Trophoblast cell (in vitro differentiated cells and primary cell): ENCODE data around the gene ZBTB44.
"Not testable (repeated sequence)": the region's sequence is repeated elsewhere in the genome, so short reads cannot be mapped to it uniquely, and the experiment has no call there.

Source experiments
- DNase-seq, 2 donors: peaks; one replicate each; pipeline ENCODE4 v3.0.0-alpha.2; 2016
- H2AFZ ChIP-seq: 2 replicates; pipeline ENCODE4 v1.6.1; 2013; ENCODE audit warnings: low read length, moderate library complexity, mild to moderate bottlenecking; ENCODE audit not compliant: insufficient read depth, poor library complexity
- H2AK5ac ChIP-seq: 2 replicates; pipeline ENCODE4 v1.6.1; 2013; ENCODE audit warnings: mild to moderate bottlenecking, low read length
- H2BK120ac ChIP-seq: 2 replicates; pipeline ENCODE4 v1.6.1; 2013; ENCODE audit warnings: low read length, mild to moderate bottlenecking, moderate library complexity; ENCODE audit not compliant: insufficient read depth, poor library complexity
- H2BK12ac ChIP-seq: 2 replicates; pipeline ENCODE4 v1.6.1; 2013; ENCODE audit warnings: mild to moderate bottlenecking, low read length, moderate library complexity
- H2BK5ac ChIP-seq: 2 replicates; pipeline ENCODE4 v1.6.1; 2013; ENCODE audit warnings: low read length, low read depth, moderate library complexity, mild to moderate bottlenecking; ENCODE audit not compliant: poor library complexity
- H3K14ac ChIP-seq: 2 replicates; pipeline ENCODE4 v1.6.1; 2013; ENCODE audit warnings: mild to moderate bottlenecking, low read length
- H3K18ac ChIP-seq: 2 replicates; pipeline ENCODE4 v1.6.1; 2013; ENCODE audit warnings: mild to moderate bottlenecking, low read length
- H3K23ac ChIP-seq: 2 replicates; pipeline ENCODE4 v1.6.1; 2013; ENCODE audit warnings: low read length
- H3K27ac ChIP-seq: 2 replicates; pipeline ENCODE4 v1.5.1; 2013; ENCODE audit warnings: low read depth, mild to moderate bottlenecking, inconsistent platforms, low read length, moderate library complexity
- H3K27me3 ChIP-seq: 2 replicates; pipeline ENCODE4 v1.6.1; 2013; ENCODE audit warnings: inconsistent platforms, mild to moderate bottlenecking, low read length, moderate library complexity; ENCODE audit not compliant: insufficient read depth
- H3K36me3 ChIP-seq, 2 experiments: 1 replicate in 1 of 2; 2 replicates in 1 of 2; pipeline ENCODE4 v1.6.1; 2013; ENCODE audit warnings: low read length in 2 of 2, mild to moderate bottlenecking in 2 of 2, moderate library complexity in 1 of 2; ENCODE audit not compliant: insufficient read depth in 2 of 2, control insufficient read depth in 1 of 2
- H3K4ac ChIP-seq: 2 replicates; pipeline ENCODE4 v1.6.1; 2013; ENCODE audit warnings: low read depth, mild to moderate bottlenecking, low read length, moderate library complexity
- H3K4me1 ChIP-seq, 2 experiments: 1 replicate in 1 of 2; 2 replicates in 1 of 2; pipeline ENCODE4 v1.6.1; 2013; ENCODE audit warnings: low read length in 2 of 2, mild to moderate bottlenecking in 2 of 2, moderate library complexity in 1 of 2; ENCODE audit not compliant: insufficient read depth in 2 of 2, control insufficient read depth in 1 of 2
- H3K4me2 ChIP-seq: 2 replicates; pipeline ENCODE4 v1.6.1; 2013; ENCODE audit warnings: inconsistent platforms, mild to moderate bottlenecking, low read length, moderate library complexity
- H3K4me3 ChIP-seq: 2 replicates; pipeline ENCODE4 v1.5.1; 2013; ENCODE audit warnings: mild to moderate bottlenecking, low read depth, low read length, inconsistent platforms
- H3K79me1 ChIP-seq: one replicate; pipeline ENCODE4 v1.6.1; 2013; ENCODE audit warnings: low read length
- H3K79me2 ChIP-seq: 2 replicates; pipeline ENCODE4 v1.6.1; 2013; ENCODE audit warnings: low read length, mild to moderate bottlenecking; ENCODE audit not compliant: control insufficient read depth, insufficient read depth, poor library complexity
- H3K9ac ChIP-seq: 2 replicates; pipeline ENCODE4 v1.6.1; 2013; ENCODE audit warnings: mild to moderate bottlenecking, low read length
- H3K9me3 ChIP-seq: 2 replicates; pipeline ENCODE4 v1.6.1; 2013; ENCODE audit warnings: low read depth, mild to moderate bottlenecking, control low read depth, inconsistent platforms, low read length; ENCODE audit not compliant: insufficient read depth
- H4K12ac ChIP-seq: 2 replicates; pipeline ENCODE4 v1.6.1; 2013; ENCODE audit warnings: low read depth, mild to moderate bottlenecking, low read length, moderate library complexity
- H4K8ac ChIP-seq: 2 replicates; pipeline ENCODE4 v1.6.1; 2013; ENCODE audit warnings: low read depth, mild to moderate bottlenecking, low read length, moderate library complexity
- H4K91ac ChIP-seq: one replicate; pipeline ENCODE4 v1.6.1; 2013; ENCODE audit warnings: low read depth, mild to moderate bottlenecking, low read length, moderate library complexity
- WGBS: extraction: QIAGEN DNeasy Blood & Tissue Kit; methylation state at CpG from one replicate; pipeline ENCODE4 v1.1.7; 2013; ENCODE audit warnings: missing lambda C conversion rate; ENCODE audit not compliant: insufficient read length, insufficient coverage; ENCODE audit errors: extremely low coverage; 5-methylcytosine and 5-hydroxymethylcytosine counted together

The ZBTB44 gene

DNA sequence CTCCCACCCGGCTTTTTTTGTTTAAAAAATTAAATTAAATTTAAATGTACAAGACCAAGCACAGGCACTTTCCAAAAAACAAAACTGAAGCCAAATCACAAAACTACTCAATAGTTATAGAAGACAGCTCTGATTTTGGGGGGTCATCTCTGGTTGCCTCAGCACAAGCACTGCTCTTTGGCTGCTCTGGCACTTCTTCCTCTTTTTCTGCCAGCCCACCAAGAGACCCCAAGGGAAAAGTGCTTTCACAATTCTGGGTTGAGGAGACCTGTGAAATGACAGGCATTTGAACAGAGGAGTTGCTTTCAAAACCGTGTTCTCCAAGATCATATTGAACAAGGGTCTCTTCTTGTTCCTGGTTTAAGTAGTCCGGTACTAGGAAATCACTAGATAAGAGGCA is 80.8 kb downstream of the ZBTB44 start:
- not testable (repeated sequence) for H3K4me1 ChIP-seq, H3K4ac ChIP-seq, H3K14ac ChIP-seq, H3K9me3 ChIP-seq, H2BK12ac ChIP-seq, H4K12ac ChIP-seq, H2AK5ac ChIP-seq, H3K79me2 ChIP-seq, H2AFZ ChIP-seq, H3K9ac ChIP-seq, H3K27me3 ChIP-seq, H4K91ac ChIP-seq, H3K4me3 ChIP-seq, H3K36me3 ChIP-seq, H3K18ac ChIP-seq, H3K23ac ChIP-seq, H3K4me2 ChIP-seq, H2BK5ac ChIP-seq, H3K27ac ChIP-seq, H3K79me1 ChIP-seq, H2BK120ac ChIP-seq, H4K8ac ChIP-seq, DNase-seq
- no CpG with 5 or more reads among the region's 3 CpGs for WGBS

DNA sequence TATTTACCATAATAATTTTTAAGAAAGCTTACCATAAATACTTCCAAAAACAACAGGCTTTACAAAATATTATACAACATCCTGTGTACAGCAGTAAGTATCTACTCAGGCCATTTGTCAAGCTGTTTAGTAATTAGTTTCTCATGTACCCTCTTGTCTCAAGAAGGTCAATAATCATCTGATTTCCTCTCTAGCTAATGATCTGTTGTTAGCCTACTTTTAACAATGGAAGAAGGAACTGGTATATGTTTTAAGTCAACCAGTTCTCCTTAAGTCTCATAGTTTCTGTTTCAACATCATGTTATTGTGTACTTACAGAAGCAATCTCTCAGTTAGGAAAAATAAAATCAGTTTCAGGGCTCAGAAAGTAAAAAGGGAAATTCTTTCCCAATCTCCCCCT is 81.2 kb downstream of the ZBTB44 start:
- H4K91ac ChIP-seq, H2BK120ac ChIP-seq: not testable (repeated sequence)

DNA sequence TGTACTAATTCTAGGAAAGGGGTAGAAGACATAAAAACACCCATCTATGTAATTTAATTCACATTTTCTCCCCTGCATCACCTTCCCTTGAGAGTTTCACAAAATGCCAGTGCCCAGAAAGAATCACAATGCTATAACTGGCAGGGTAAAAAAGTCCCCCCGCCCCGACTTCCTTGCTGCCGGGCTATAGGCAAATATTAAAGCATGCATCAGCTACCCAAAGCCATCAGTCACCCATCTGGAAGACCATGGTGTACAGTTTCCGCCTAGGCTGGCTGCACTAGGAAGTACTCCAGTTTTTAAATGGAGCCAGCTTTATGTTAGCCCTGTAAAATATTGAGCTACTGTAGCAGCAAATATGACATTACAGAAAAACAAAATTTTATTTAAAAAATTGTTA is 87.3 kb downstream of the ZBTB44 start:
- Histone ChIP-seq H3K4ac (no peak overlapping the region), H2BK12ac (no peak overlapping the region), H4K8ac (no peak overlapping the region), H3K27me3 (no peaks in the 10 kb centered on the region), H2AFZ (no peak overlapping the region), H3K4me3 (no peak overlapping the region), H3K79me2 (no peaks in the 10 kb centered on the region), H3K9ac (no peak overlapping the region), H2BK5ac (no peak overlapping the region), H3K36me3 (no peaks in the 10 kb centered on the region), H3K9me3 (no peaks in the 10 kb centered on the region), H3K27ac (no peak overlapping the region), H3K14ac (no peak overlapping the region), H4K91ac (no peak overlapping the region), H2BK120ac (no peak overlapping the region), H3K4me1 (no peaks in the 10 kb centered on the region), H2AK5ac (no peak overlapping the region), H3K18ac (no peak overlapping the region), H3K4me2 (no peak overlapping the region), H3K23ac (no peak overlapping the region), H4K12ac (no peak overlapping the region), H3K79me1 (no peaks in the 10 kb centered on the region)
- DNase-seq = no peak
- no CpG with 5 or more reads among the region's 4 CpGs for WGBS

More for the DNA sequence above, 81.2 kb downstream of the ZBTB44 start:
- H4K12ac ChIP-seq, H3K9ac ChIP-seq, H4K8ac ChIP-seq, H3K4me2 ChIP-seq, H3K23ac ChIP-seq, H3K27ac ChIP-seq, H3K27me3 ChIP-seq, H3K14ac ChIP-seq, H3K79me2 ChIP-seq, H3K9me3 ChIP-seq, H2BK5ac ChIP-seq, H2AK5ac ChIP-seq, H3K36me3 ChIP-seq, H2AFZ ChIP-seq, H3K4ac ChIP-seq, H2BK12ac ChIP-seq, DNase-seq, H3K79me1 ChIP-seq, H3K4me3 ChIP-seq, H3K4me1 ChIP-seq, H3K18ac ChIP-seq: not testable (repeated sequence)

DNA sequence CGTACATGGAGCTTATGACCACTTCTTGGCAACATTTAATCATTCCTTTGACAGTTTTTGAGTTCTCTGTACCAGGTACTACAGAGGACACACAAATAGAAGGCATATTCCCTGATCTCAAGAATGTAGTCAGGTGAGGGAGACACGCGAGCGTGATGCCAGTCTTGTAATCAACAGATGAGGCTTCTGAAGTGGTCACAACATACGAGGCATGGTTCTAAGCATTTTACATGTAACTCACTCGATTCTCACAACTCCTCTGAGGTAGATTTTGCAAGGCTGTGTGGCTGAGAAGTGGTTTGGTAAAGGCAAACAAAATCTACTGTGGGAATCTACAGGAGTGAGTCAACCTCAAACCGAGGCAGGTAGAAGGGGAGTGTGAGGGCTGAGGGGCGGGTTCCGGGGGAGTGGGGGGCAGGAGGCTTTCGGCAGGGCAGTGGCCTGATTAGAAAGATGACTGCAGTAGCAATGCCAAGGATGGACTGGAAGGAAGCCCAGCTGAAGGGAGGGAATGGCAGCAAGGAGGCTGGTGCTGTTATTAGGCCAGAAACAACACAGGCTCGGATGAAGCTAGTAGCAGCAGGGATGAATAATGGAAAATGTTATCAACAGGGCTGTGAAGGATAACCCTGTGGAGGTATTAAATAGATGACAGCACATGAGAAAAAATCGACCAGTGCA is 91.3 kb downstream of the ZBTB44 start:
- no peak overlapping the region for H4K8ac ChIP-seq
- H3K4me1 ChIP-seq = no peaks in the 10 kb centered on the region
- no peak overlapping the region for H3K4me2 ChIP-seq
- H3K4ac ChIP-seq = no peak overlapping the region
- no peak overlapping the region for H3K4me3 ChIP-seq
- no peak overlapping the region for H3K23ac ChIP-seq
- H4K91ac ChIP-seq = no peak overlapping the region
- H2AFZ ChIP-seq = no peak overlapping the region
- DNase-seq = no peak
- no peaks in the 10 kb centered on the region for H3K27me3 ChIP-seq
- H2BK5ac ChIP-seq = no peak overlapping the region
- H3K18ac ChIP-seq = no peak overlapping the region
- H3K14ac ChIP-seq = no peak overlapping the region
- H3K79me1 ChIP-seq = no peaks in the 10 kb centered on the region
- WGBS = no CpG with 5 or more reads among the region's 12 CpGs
- H2BK120ac ChIP-seq = no peak overlapping the region
- H4K12ac ChIP-seq = no peak overlapping the region
- H2AK5ac ChIP-seq = no peak overlapping the region
- no peak overlapping the region for H3K27ac ChIP-seq
- no peak overlapping the region for H3K9ac ChIP-seq
- H2BK12ac ChIP-seq = no peak overlapping the region
- H3K36me3 ChIP-seq = no peaks in the 10 kb centered on the region
- H3K9me3 ChIP-seq = no peaks in the 10 kb centered on the region
- H3K79me2 ChIP-seq = no peaks in the 10 kb centered on the region
